H1 (cell line): ENCODE results near the gene ABHD12. TPM values are rescaled to one million over a fixed set of nuclear protein-coding genes. Genes with fewer than 3 reads are reported as not detected.
A peak's percentile ranks its signal among the peaks of the same experiment; 100 is the strongest.

Source experiments
- CTCF ChIA-PET: fragments of 300-600 bp; sonication (Branson Sonifier 250); formaldehyde crosslinking; loops from one replicate; lab custom pipeline; 2021; ENCODE audit not compliant: partially characterized antibody; lab: Charles Lee
- POLR2A ChIA-PET: fragments of 300-600 bp; sonication (Branson Sonifier 250); formaldehyde crosslinking; loops from one replicate; lab custom pipeline; 2021; ENCODE audit warnings: inconsistent platforms; ENCODE audit not compliant: partially characterized antibody; lab: Charles Lee
- DNase-seq, 2 experiments: peaks; one replicate each; pipeline versions ENCODE4 v3.0.0 to v3.0.0-alpha.2; 2010 to 2022; ENCODE audit warnings: low spot score in 2 of 2, low read depth in 1 of 2, mixed read lengths in 1 of 2
- FAIRE-seq: peaks from 2 replicates; lab custom pipeline; 2011; peaks lifted over from hg19 to GRCh38; lab: Jason Lieb, UNC
- H2AFZ ChIP-seq: 2 replicates; pipeline ENCODE4 v1.8.1; 2012; ENCODE audit warnings: low read length, inconsistent platforms
- H2AK5ac ChIP-seq: 2 replicates; pipeline ENCODE4 v1.6.1; 2013; ENCODE audit warnings: low read depth, low read length
- H2BK120ac ChIP-seq: replicated peaks from 2 replicates; pipeline ENCODE3; 2013; ENCODE audit warnings: low read depth, low read length, inconsistent platforms
- H2BK12ac ChIP-seq: 2 replicates; pipeline ENCODE4 v1.6.1; 2013; ENCODE audit warnings: low read depth, low read length
- H2BK15ac ChIP-seq: 2 replicates; pipeline ENCODE4 v1.6.1; 2013; ENCODE audit warnings: low read length
- H2BK20ac ChIP-seq: 2 replicates; pipeline ENCODE4 v1.6.1; 2013; ENCODE audit warnings: low read length
- H2BK5ac ChIP-seq: 2 replicates; pipeline ENCODE4 v1.6.1; 2013; ENCODE audit warnings: low read depth, low read length
- H3K14ac ChIP-seq: 2 replicates; pipeline ENCODE4 v1.6.1; 2013; ENCODE audit warnings: inconsistent platforms; ENCODE audit not compliant: insufficient read length
- H3K18ac ChIP-seq: 2 replicates; pipeline ENCODE4 v1.6.1; 2013; ENCODE audit warnings: low read length; ENCODE audit errors: extremely low read depth
- H3K23ac ChIP-seq: 2 replicates; pipeline ENCODE4 v1.6.1; 2013; ENCODE audit warnings: inconsistent platforms; ENCODE audit not compliant: insufficient read length
- H3K23me2 ChIP-seq: 2 replicates; pipeline ENCODE4 v1.6.1; 2013; ENCODE audit warnings: low read depth, low read length
- H3K27ac ChIP-seq: 2 replicates; pipeline ENCODE4 v1.6.1; 2011; ENCODE audit warnings: low read depth, low read length, inconsistent platforms
- H3K27me3 ChIP-seq, 4 experiments: replicated peaks in 1 of 4; 1 replicate in 1 of 4; 2 replicates in 3 of 4; pipeline versions ENCODE4 v1.6.1 to v1.8.1; 2011 to 2013; ENCODE audit warnings: low read length in 3 of 4, mild to moderate bottlenecking in 3 of 4, inconsistent platforms in 2 of 4, mixed read lengths in 2 of 4, moderate library complexity in 1 of 4; ENCODE audit not compliant: control insufficient read depth in 3 of 4, insufficient read depth in 3 of 4; ENCODE audit errors: extremely low read depth in 1 of 4
- H3K36me3 ChIP-seq, 4 experiments: 2 replicates each; pipeline versions ENCODE4 v1.6.1 to v1.8.1; 2011 to 2013; ENCODE audit warnings: mild to moderate bottlenecking in 4 of 4, low read length in 3 of 4, moderate library complexity in 2 of 4, control low read depth in 1 of 4, inconsistent platforms in 1 of 4; ENCODE audit not compliant: insufficient read depth in 4 of 4, control insufficient read depth in 2 of 4
- H3K4ac ChIP-seq: replicated peaks from 2 replicates; pipeline ENCODE3; 2013; ENCODE audit warnings: low read length, low read depth, mixed read lengths, inconsistent platforms; ENCODE audit not compliant: insufficient read length
- H3K4me1 ChIP-seq, 4 experiments: replicated peaks in 1 of 4; 1 replicate in 1 of 4; 2 replicates in 3 of 4; pipeline versions ENCODE4 v1.6.1 to v1.8.1; 2011 to 2013; ENCODE audit warnings: low read length in 3 of 4, inconsistent platforms in 2 of 4, mixed read lengths in 1 of 4; ENCODE audit not compliant: insufficient read depth in 4 of 4, control insufficient read depth in 3 of 4
- H3K4me2 ChIP-seq, 2 experiments: 2 replicates each; pipeline versions ENCODE4 v1.6.1 to v1.8.1; 2011 to 2013; ENCODE audit warnings: low read depth in 2 of 2, low read length in 2 of 2, control low read depth in 1 of 2, inconsistent platforms in 1 of 2, mild to moderate bottlenecking in 1 of 2; ENCODE audit not compliant: insufficient read depth in 1 of 2
- H3K4me3 ChIP-seq, 4 experiments: fragments of 200-600, 300-600 bp in 1 of 4; sonication (generic), shearing (Covaris generic), sonication (Bioruptor Twin) in 1 of 4; 2 replicates each; pipeline versions ENCODE4 v1.5.1 to v1.8.1; 2011 to 2016; ENCODE audit warnings: low read length in 4 of 4, low read depth in 3 of 4, control low read depth in 2 of 4, inconsistent platforms in 2 of 4, mild to moderate bottlenecking in 2 of 4, mixed read lengths in 1 of 4, moderate library complexity in 1 of 4; ENCODE audit not compliant: insufficient read depth in 2 of 4; ENCODE audit errors: extremely low read depth in 1 of 4
- H3K56ac ChIP-seq: replicated peaks from 2 replicates; pipeline ENCODE3; 2013; ENCODE audit warnings: low read depth, mild to moderate bottlenecking, mixed read lengths, low read length, inconsistent platforms; ENCODE audit not compliant: insufficient read length
- H3K79me1 ChIP-seq: 2 replicates; pipeline ENCODE4 v1.6.1; 2013; ENCODE audit warnings: low read depth, low read length, control low read depth
- H3K79me2 ChIP-seq, 2 experiments: 2 replicates each; pipeline versions ENCODE4 v1.6.1 to v1.8.1; 2012 to 2013; ENCODE audit warnings: low read length in 2 of 2, mild to moderate bottlenecking in 2 of 2, inconsistent platforms in 1 of 2; ENCODE audit not compliant: insufficient read depth in 2 of 2, control insufficient read depth in 1 of 2
- H3K9ac ChIP-seq, 4 experiments: replicated peaks in 1 of 4; 1 replicate in 1 of 4; 2 replicates in 3 of 4; pipeline versions ENCODE4 v1.6.1 to v1.8.1; 2011 to 2013; ENCODE audit warnings: low read depth in 3 of 4, low read length in 3 of 4, control low read depth in 2 of 4, mild to moderate bottlenecking in 2 of 4, moderate library complexity in 2 of 4, inconsistent platforms in 1 of 4; ENCODE audit errors: extremely low read depth in 1 of 4
- H3K9me3 ChIP-seq, 2 experiments: 2 replicates each; pipeline versions ENCODE4 v1.6.1 to v1.8.1; 2012 to 2013; ENCODE audit warnings: mild to moderate bottlenecking in 2 of 2, moderate library complexity in 2 of 2, control low read depth in 1 of 2, inconsistent platforms in 1 of 2, low read depth in 1 of 2, low read length in 1 of 2, mixed read lengths in 1 of 2; ENCODE audit not compliant: insufficient read depth in 2 of 2
- H4K20me1 ChIP-seq, 2 experiments: replicated peaks in 1 of 2; 2 replicates each; pipeline versions ENCODE3 to v1.8.1; 2011 to 2013; ENCODE audit warnings: inconsistent platforms in 2 of 2, low read length in 2 of 2, mild to moderate bottlenecking in 1 of 2; ENCODE audit not compliant: insufficient read depth in 2 of 2, control insufficient read depth in 1 of 2
- H4K5ac ChIP-seq: 2 replicates; pipeline ENCODE4 v1.6.1; 2013; ENCODE audit warnings: low read length, low read depth, mixed read lengths, inconsistent platforms; ENCODE audit not compliant: insufficient read length
- H4K8ac ChIP-seq: 2 replicates; pipeline ENCODE4 v1.8.0; 2013; ENCODE audit warnings: mild to moderate bottlenecking, moderate library complexity, low read length, inconsistent platforms; ENCODE audit not compliant: insufficient read depth; ENCODE audit errors: extremely low read depth
- H4K91ac ChIP-seq: replicated peaks from 2 replicates; pipeline ENCODE3; 2013; ENCODE audit warnings: low read length, mixed read lengths, inconsistent platforms; ENCODE audit not compliant: insufficient read length
- CHD1 ChIP-seq: IDR thresholded peaks from 2 replicates; pipeline ENCODE4 v1.6.1; 2012; ENCODE audit warnings: low read depth, low read length, improper control_type of control experiment
- CREB1 ChIP-seq: IDR thresholded peaks from 2 replicates; pipeline ENCODE4 v1.6.1; 2012; ENCODE audit warnings: inconsistent platforms
- CTBP2 ChIP-seq: IDR thresholded peaks from 2 replicates; pipeline ENCODE4 v1.7.0; 2011; ENCODE audit warnings: borderline replicate concordance, mild to moderate bottlenecking, moderate library complexity, mixed read lengths, low read length; ENCODE audit not compliant: insufficient read depth, insufficient read length
- EZH2 ChIP-seq: fragments of 200-600 bp; sonication (generic); IDR thresholded peaks from 2 replicates; pipeline ENCODE4 v1.7.1; 2012; ENCODE audit warnings: low read depth, mild to moderate bottlenecking, moderate library complexity, low read length, inconsistent platforms; ENCODE audit not compliant: severe bottlenecking
- KDM1A ChIP-seq: fragments of 200-600, 300-600 bp; sonication (generic); IDR thresholded peaks from 2 replicates; pipeline ENCODE4 v1.7.1; 2016; ENCODE audit warnings: mild to moderate bottlenecking, low read length, borderline replicate concordance
- KDM5A ChIP-seq: fragments of 200-600 bp; IDR thresholded peaks from 2 replicates; pipeline ENCODE4 v1.7.1; 2012; ENCODE audit warnings: mild to moderate bottlenecking, low read length, inconsistent platforms, mixed read lengths
- NANOG ChIP-seq: IDR thresholded peaks from 2 replicates; pipeline ENCODE4 v1.6.1; 2011; ENCODE audit warnings: low read length, low read depth, mild to moderate bottlenecking, inconsistent platforms; ENCODE audit not compliant: insufficient read depth, poor library complexity, severe bottlenecking
- NRF1 ChIP-seq: IDR thresholded peaks from 2 replicates; pipeline ENCODE4 v1.6.1; 2011; ENCODE audit warnings: mild to moderate bottlenecking, low read depth, low read length, improper control_type of control experiment
- POLR2A ChIP-seq, 2 experiments: IDR thresholded peaks; 1 replicate in 1 of 2; 2 replicates in 1 of 2; pipeline ENCODE4 v1.6.1; 2011; ENCODE audit warnings: low read depth in 2 of 2, low read length in 2 of 2, mild to moderate bottlenecking in 2 of 2; ENCODE audit errors: control extremely low read depth in 1 of 2
- POU5F1 ChIP-seq: IDR thresholded peaks from 2 replicates; pipeline ENCODE4 v1.6.1; 2011; ENCODE audit warnings: low read depth, mild to moderate bottlenecking, low read length, moderate library complexity
- RBBP5 ChIP-seq: IDR thresholded peaks from 2 replicates; pipeline ENCODE4 v1.7.1; 2012; ENCODE audit warnings: low read depth, mild to moderate bottlenecking, inconsistent platforms, low read length, moderate library complexity, borderline replicate concordance
- RNF2 ChIP-seq: fragments of 200-900, 300-1000 bp; sonication (generic); IDR thresholded peaks from 2 replicates; pipeline ENCODE4 v1.7.1; 2016; ENCODE audit warnings: borderline replicate concordance, low read depth, mild to moderate bottlenecking, antibody characterized with exemption, low read length; ENCODE audit not compliant: poor library complexity, severe bottlenecking; ENCODE audit errors: missing control alignments
- TEAD4 ChIP-seq: IDR thresholded peaks from 2 replicates; pipeline ENCODE4 v1.6.1; 2012; ENCODE audit warnings: low read depth, low read length, inconsistent platforms, mixed read lengths
- WGBS, 2 experiments: shearing (Covaris generic) in 1 of 2; methylation state at CpG; one replicate each; pipeline versions ENCODE4 v1.1.6 to v1.1.7; 2013 to 2015; ENCODE audit warnings: low lambda C conversion rate in 2 of 2, mixed read lengths in 2 of 2, inconsistent platforms in 1 of 2, low coverage in 1 of 2, missing lambda C conversion rate in 1 of 2; ENCODE audit not compliant: insufficient replicate concordance in 2 of 2, insufficient coverage in 1 of 2, insufficient read length in 1 of 2; ENCODE audit errors: extremely low coverage in 1 of 2, missing lambda C conversion rate in 1 of 2; 5-methylcytosine and 5-hydroxymethylcytosine counted together
- polyA plus RNA-seq, 7 experiments: library from polyadenylated mRNA; depleted of rRNA in 3 of 7; stranded (reverse) in 5 of 7; unstranded in 2 of 7; fragments of >200 nt in 5 of 7; fragments of 200-250 nt in 2 of 7; gene quantifications; 1 replicate in 5 of 7; 2 replicates in 1 of 7; 4 replicates in 1 of 7; pipeline versions ENCODE4 v1.2.1 to v1.2.3, GENCODE V29; 2011 to 2013; ENCODE audit warnings: missing spikeins in 2 of 7, mixed read lengths in 2 of 7
- total RNA-seq: library from RNA; stranded (reverse); fragmentation: NEBNext Ultra II Directional; extraction: Animal tissue kit (Norgen Biotek cat#: 25700); gene quantifications from 2 replicates; pipeline ENCODE4 v1.2.1, GENCODE V29; 2021
- TF ChIP-seq, protein P1 (sequence below): IDR thresholded peaks from 2 replicates; pipeline ENCODE4 v1.6.1; 2012; ENCODE audit warnings: inconsistent platforms

Gene ABHD12
- total and polyA plus RNA-seq, 2 of the 8 experiments (the other 6 are each of a cell fraction or from before 2014, with no cell fraction given): 31.3 to 59.5 TPM

DNA sequence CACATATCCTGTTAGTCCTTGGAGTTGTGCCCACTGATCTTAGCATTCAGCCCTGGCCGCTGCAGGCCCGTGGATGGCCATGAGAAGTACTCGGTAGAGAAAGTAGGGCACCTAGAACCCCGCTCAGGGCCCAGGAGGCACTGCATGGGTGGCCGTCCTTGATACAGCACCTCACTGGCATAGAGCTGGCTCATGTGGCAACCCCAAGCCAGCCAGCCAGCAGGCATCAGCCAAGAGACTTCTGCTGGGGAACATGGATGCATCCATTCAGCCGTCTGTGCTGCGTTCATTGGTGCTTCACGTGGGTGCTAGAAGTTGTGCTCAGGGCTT lies 132.2 kb downstream of the ABHD12 start:
- Histone ChIP-seq H2BK20ac (no peak overlapping the region), H3K36me3 (peaks cover 2 to 17% (median 9%) of the 10 kb centered on the region in 4 experiments; a peak in 3 of 8 replicates), H2BK12ac (no peak overlapping the region), H4K20me1 (no peaks in the 10 kb centered on the region), H4K91ac (no peak overlapping the region), H3K9me3 (peaks cover 0 to 6% of the 10 kb centered on the region in 2 experiments; a peak in 1 of 4 replicates), H3K79me1 (peaks cover 13% of the 10 kb centered on the region), H3K9ac (no peak overlapping the region), H3K18ac (no peak overlapping the region), H2AK5ac (no peak overlapping the region), H3K4ac (no peak overlapping the region), H3K4me1 (no peaks in the 10 kb centered on the region), H2BK15ac (no peak overlapping the region), H3K56ac (no peak overlapping the region), H3K4me3 (no peak overlapping the region), H3K23ac (no peak overlapping the region), H2AFZ (no peak overlapping the region), H3K4me2 (no peak overlapping the region), H3K27me3 (no peaks in the 10 kb centered on the region), H4K5ac (no peak overlapping the region), H3K79me2 (peaks cover 0 to 16% of the 10 kb centered on the region in 2 experiments; a peak in 2 of 4 replicates), H3K14ac (no peak overlapping the region), H3K27ac (no peak overlapping the region), H2BK5ac (no peak overlapping the region), H4K8ac (no peak overlapping the region), H2BK120ac (no peak overlapping the region), H3K23me2 (no peaks in the 10 kb centered on the region)
- FAIRE-seq: no peak
- ChIA-PET CTCF (interaction anchor here (0.9 to 3.0 kb wide), 4 partner anchors 11 to 110 kb away, joined by 3 to 17 read pairs (median 3); partner anchors contain the start of gene PYGB), POLR2A (interaction anchor here (1.0 kb wide), 1 partner anchor 8 kb away, joined by 3 read pairs; no protein-coding TSS in a partner anchor)
- 87% methylated on average over 8 of the region's 8 CpGs; no CpG with 5 or more reads in 1 of the 2 experiments for WGBS, 2 experiments
- peak in 1 of 2 experiments; percentile 34 for DNase-seq
- TF ChIP-seq RBBP5 (no peak), CHD1 (no peak), KDM1A (no peak), TEAD4 (no peak), KDM5A (no peak), POU5F1 (no peak), RNF2 (no peak), NRF1 (no peak), NANOG (no peak), CREB1 (no peak), POLR2A (IDR thresholded peaks at IDR 0.05; ENCODE audit: control extremely low read depth in 1 of 2, low read depth in 2 of 2, low read length in 2 of 2) (no peak), CTBP2 (no peak), EZH2 (no peak)
- TF ChIP-seq, protein P1, sequence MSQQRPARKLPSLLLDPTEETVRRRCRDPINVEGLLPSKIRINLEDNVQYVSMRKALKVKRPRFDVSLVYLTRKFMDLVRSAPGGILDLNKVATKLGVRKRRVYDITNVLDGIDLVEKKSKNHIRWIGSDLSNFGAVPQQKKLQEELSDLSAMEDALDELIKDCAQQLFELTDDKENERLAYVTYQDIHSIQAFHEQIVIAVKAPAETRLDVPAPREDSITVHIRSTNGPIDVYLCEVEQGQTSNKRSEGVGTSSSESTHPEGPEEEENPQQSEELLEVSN: no peak
